Subcutaneous abdominal adipose tissue (tissue), 5 donors: ENCODE measurements around the gene HMHB1.

ENCODE experiments used
- H3K27ac ChIP-seq: one replicate; pipeline ENCODE4 v1.7.0; 2013; ENCODE audit warnings: low read depth, mild to moderate bottlenecking, inconsistent platforms, low read length, moderate library complexity
- H3K27me3 ChIP-seq, 5 donors: one replicate each; pipeline ENCODE4 v1.7.0; 2013; ENCODE audit warnings: low read length in 5 of 5, inconsistent platforms in 1 of 5; ENCODE audit not compliant: control insufficient read depth in 5 of 5, insufficient read depth in 4 of 5
- H3K36me3 ChIP-seq, 5 donors: one replicate each; pipeline ENCODE4 v1.7.0; 2013; ENCODE audit warnings: low read length in 5 of 5; ENCODE audit not compliant: control insufficient read depth in 5 of 5, insufficient read depth in 5 of 5
- H3K4me1 ChIP-seq, 5 donors: one replicate each; pipeline ENCODE4 v1.7.0; 2013; ENCODE audit warnings: low read length in 5 of 5, mild to moderate bottlenecking in 3 of 5, moderate library complexity in 1 of 5; ENCODE audit not compliant: control insufficient read depth in 5 of 5, insufficient read depth in 5 of 5
- H3K4me3 ChIP-seq, 5 donors: one replicate each; pipeline ENCODE4 v1.7.0; 2013; ENCODE audit warnings: low read length in 5 of 5, low read depth in 1 of 5
- H3K9ac ChIP-seq, 5 donors: one replicate each; pipeline ENCODE4 v1.7.0; 2013; ENCODE audit warnings: low read length in 5 of 5, mild to moderate bottlenecking in 4 of 5, moderate library complexity in 3 of 5
- H3K9me3 ChIP-seq, 5 donors: one replicate each; pipeline ENCODE4 v1.7.0; 2013; ENCODE audit warnings: low read length in 5 of 5; ENCODE audit not compliant: control insufficient read depth in 5 of 5
- donor health status: healthy.
- donor health status: healthy.
- donor health status: healthy.
- donor health status: healthy.
- donor health status: healthy.

The HMHB1 gene

GRCh38 chr5:143812085-143812705 is at the start of gene HMHB1:
Gene HMHB1, plus strand, starts transcription at chr5:143812161.
- no peaks in the 10 kb centered on the region for H3K36me3 ChIP-seq
- no peaks in the 10 kb centered on the region for H3K27me3 ChIP-seq
- H3K9me3 ChIP-seq = no peaks in the 10 kb centered on the region
- no peak within 1 kb of the TSS for H3K27ac ChIP-seq
- H3K9ac ChIP-seq = no peak within 1 kb of the TSS
- H3K4me3 ChIP-seq = no peak within 1 kb of the TSS
- peaks cover 0 to 13% (median 0%) of the 10 kb centered on the region in 5 donors for H3K4me1 ChIP-seq

- Histone ChIP-seq H3K27me3 (no peaks in the 10 kb centered on the region), H3K27ac (no peak overlapping the region), H3K9ac (no peak overlapping the region), H3K4me3 (no peak overlapping the region), H3K4me1 (peaks cover 0 to 4% (median 0%) of the 10 kb centered on the region in 5 donors), H3K36me3 (no peaks in the 10 kb centered on the region), H3K9me3 (no peaks in the 10 kb centered on the region)
Measured at GRCh38 chr5:143762636-143763220, 49.2 kb upstream of the HMHB1 start.

GRCh38 chr5:143767162-143767561 is 44.8 kb upstream of the HMHB1 start:
- Histone ChIP-seq H3K9me3 (no peaks in the 10 kb centered on the region), H3K9ac (no peak overlapping the region), H3K4me3 (no peak overlapping the region), H3K27me3 (no peaks in the 10 kb centered on the region), H3K27ac (no peak overlapping the region), H3K4me1 (peaks cover 0 to 10% (median 6%) of the 10 kb centered on the region in 5 donors), H3K36me3 (no peaks in the 10 kb centered on the region)

- no peaks in the 10 kb centered on the region for H3K9me3 ChIP-seq
- no peak overlapping the region for H3K27ac ChIP-seq
- no peaks in the 10 kb centered on the region for H3K27me3 ChIP-seq
- H3K9ac ChIP-seq = no peak overlapping the region
- no peak overlapping the region for H3K4me3 ChIP-seq
- H3K4me1 ChIP-seq = peaks cover 0 to 10% (median 8%) of the 10 kb centered on the region in 5 donors
- no peaks in the 10 kb centered on the region for H3K36me3 ChIP-seq
Measured at GRCh38 chr5:143769026-143769786, 42.8 kb upstream of the HMHB1 start.

GRCh38 chr5:143770450-143770849 is 41.5 kb upstream of the HMHB1 start:
- H3K4me3 ChIP-seq = no peak overlapping the region
- H3K27me3 ChIP-seq = no peaks in the 10 kb centered on the region
- no peaks in the 10 kb centered on the region for H3K9me3 ChIP-seq
- H3K4me1 ChIP-seq = peaks cover 0 to 10% (median 8%) of the 10 kb centered on the region in 5 donors
- H3K36me3 ChIP-seq = no peaks in the 10 kb centered on the region
- no peak overlapping the region for H3K27ac ChIP-seq
- H3K9ac ChIP-seq = no peak overlapping the region

GRCh38 chr5:143771189-143771588 is 40.8 kb upstream of the HMHB1 start:
- no peak overlapping the region for H3K4me3 ChIP-seq
- H3K9ac ChIP-seq = no peak overlapping the region
- no peak overlapping the region for H3K27ac ChIP-seq
- no peaks in the 10 kb centered on the region for H3K9me3 ChIP-seq
- H3K4me1 ChIP-seq = peaks cover 0 to 10% (median 8%) of the 10 kb centered on the region in 5 donors
- no peaks in the 10 kb centered on the region for H3K27me3 ChIP-seq
- no peaks in the 10 kb centered on the region for H3K36me3 ChIP-seq

- Histone ChIP-seq H3K9ac (no peak overlapping the region), H3K4me1 (peaks cover 0 to 10% (median 8%) of the 10 kb centered on the region in 5 donors), H3K4me3 (no peak overlapping the region), H3K27ac (no peak overlapping the region), H3K9me3 (no peaks in the 10 kb centered on the region), H3K36me3 (no peaks in the 10 kb centered on the region), H3K27me3 (no peaks in the 10 kb centered on the region)
Measured at GRCh38 chr5:143771602-143772001, 40.4 kb upstream of the HMHB1 start.

GRCh38 chr5:143772621-143773020 is 39.3 kb upstream of the HMHB1 start:
- H3K36me3 ChIP-seq = no peaks in the 10 kb centered on the region
- no peak overlapping the region for H3K4me3 ChIP-seq
- H3K9me3 ChIP-seq = no peaks in the 10 kb centered on the region
- H3K9ac ChIP-seq = no peak overlapping the region
- H3K27me3 ChIP-seq = no peaks in the 10 kb centered on the region
- no peak overlapping the region for H3K27ac ChIP-seq
- peaks cover 0 to 10% (median 8%) of the 10 kb centered on the region in 5 donors for H3K4me1 ChIP-seq

- no peaks in the 10 kb centered on the region for H3K36me3 ChIP-seq
- peaks cover 0 to 10% (median 8%) of the 10 kb centered on the region in 5 donors for H3K4me1 ChIP-seq
- no peak overlapping the region for H3K9ac ChIP-seq
- no peak overlapping the region for H3K4me3 ChIP-seq
- no peaks in the 10 kb centered on the region for H3K27me3 ChIP-seq
- no peaks in the 10 kb centered on the region for H3K9me3 ChIP-seq
- H3K27ac ChIP-seq = no peak overlapping the region
Measured at GRCh38 chr5:143775258-143775657, 36.7 kb upstream of the HMHB1 start.

GRCh38 chr5:143776951-143777350 is 35.0 kb upstream of the HMHB1 start:
- Histone ChIP-seq H3K9ac (no peak overlapping the region), H3K4me3 (no peak overlapping the region), H3K9me3 (no peaks in the 10 kb centered on the region), H3K4me1 (peaks cover 0 to 2% (median 0%) of the 10 kb centered on the region in 5 donors), H3K27ac (no peak overlapping the region), H3K36me3 (no peaks in the 10 kb centered on the region), H3K27me3 (no peaks in the 10 kb centered on the region)
